ENCODE data around the gene WDR44. TPM values are rescaled to one million over a fixed set of nuclear protein-coding genes. Genes with fewer than 3 reads are reported as not detected.
"Not testable (repeated sequence)": the region's sequence is repeated elsewhere in the genome, so short reads cannot be mapped to it uniquely, and the experiment has no call there.

Gene WDR44
- total RNA-seq, 2 donors from 2014 or later: 26.3 to 36.3 TPM

GRCh38 chrX:118484216-118484903, 138.5 kb downstream of the WDR44 start:
- TF ChIP-seq CTCF (conservative IDR thresholded peaks at IDR 0.05): no peak
- Histone ChIP-seq H3K27me3 (ENCODE audit: control insufficient read depth, insufficient read depth, low read length, poor library complexity, severe bottlenecking) (no peaks in the 10 kb centered on the region), H3K4me3 (ENCODE audit: low read length) (no peak overlapping the region), H3K9ac (ENCODE audit: extremely low read depth, low read length, poor library complexity, severe bottlenecking) (no peak overlapping the region), H3K36me3 (ENCODE audit: control insufficient read depth, insufficient read depth, low read length) (no peaks in the 10 kb centered on the region), H3K4me1 (ENCODE audit: control insufficient read depth, insufficient read depth, low read length) (no peaks in the 10 kb centered on the region), H3K27ac (ENCODE audit: low read depth, low read length) (no peak overlapping the region), H3K9me3 (ENCODE audit: control insufficient read depth, low read length) (no peaks in the 10 kb centered on the region)
- WGBS, 2 experiments (ENCODE audit: insufficient coverage in 1 of 2, insufficient read length in 1 of 2): 94% methylated on average over 7 of the region's 9 CpGs; no CpG with 5 or more reads in 1 of the 2 experiments
- Mint-ChIP-seq H3K4me1 (no peaks in the 10 kb centered on the region), H3K4me3 (no peak overlapping the region), H3K9me3 (peaks cover 35% of the 10 kb centered on the region), H3K27me3 (ENCODE audit: insufficient read depth) (no peaks in the 10 kb centered on the region), H3K27ac (no peak overlapping the region), H3K36me3 (ENCODE audit: low read depth) (no peaks in the 10 kb centered on the region)
- no peak for DNase-seq

- H3K27ac ChIP-seq (ENCODE audit: low read depth, low read length); H3K4me3 Mint-ChIP-seq; H3K27me3 Mint-ChIP-seq (ENCODE audit: insufficient read depth); H3K27ac Mint-ChIP-seq; H3K9ac ChIP-seq (ENCODE audit: extremely low read depth, low read length, poor library complexity, severe bottlenecking); DNase-seq; H3K4me1 ChIP-seq (ENCODE audit: control insufficient read depth, insufficient read depth, low read length); H3K4me1 Mint-ChIP-seq; H3K9me3 ChIP-seq (ENCODE audit: control insufficient read depth, low read length); H3K36me3 Mint-ChIP-seq (ENCODE audit: low read depth); H3K36me3 ChIP-seq (ENCODE audit: control insufficient read depth, insufficient read depth, low read length); H3K4me3 ChIP-seq (ENCODE audit: low read length); H3K27me3 ChIP-seq (ENCODE audit: control insufficient read depth, insufficient read depth, low read length, poor library complexity, severe bottlenecking): not testable (repeated sequence)
- peaks cover 34% of the 10 kb centered on the region for H3K9me3 Mint-ChIP-seq
- 89% methylated on average over 1 of the region's 1 CpG; no CpG with 5 or more reads in 1 of the 2 experiments for WGBS, 2 experiments (ENCODE audit: insufficient coverage in 1 of 2, insufficient read length in 1 of 2)
Observed at GRCh38 chrX:118486693-118487092, 140.8 kb downstream of the WDR44 start.

- no peak overlapping the region for H3K4me3 Mint-ChIP-seq
- Histone ChIP-seq H3K4me3 (ENCODE audit: low read length) (no peak overlapping the region), H3K9ac (ENCODE audit: extremely low read depth, low read length, poor library complexity, severe bottlenecking) (no peak overlapping the region), H3K36me3 (ENCODE audit: control insufficient read depth, insufficient read depth, low read length) (no peaks in the 10 kb centered on the region), H3K27ac (ENCODE audit: low read depth, low read length) (no peak overlapping the region), H3K27me3 (ENCODE audit: control insufficient read depth, insufficient read depth, low read length, poor library complexity, severe bottlenecking) (peaks cover 17% of the 10 kb centered on the region), H3K9me3 (ENCODE audit: control insufficient read depth, low read length) (no peaks in the 10 kb centered on the region), H3K4me1 (ENCODE audit: control insufficient read depth, insufficient read depth, low read length) (no peaks in the 10 kb centered on the region)
- H3K27me3 Mint-ChIP-seq (ENCODE audit: insufficient read depth): peaks cover 32% of the 10 kb centered on the region
- no peaks in the 10 kb centered on the region for H3K36me3 Mint-ChIP-seq (ENCODE audit: low read depth)
- H3K4me1 Mint-ChIP-seq: peaks cover 4% of the 10 kb centered on the region
- DNase-seq: no peak
- H3K27ac Mint-ChIP-seq: no peak overlapping the region
- peaks cover 41% of the 10 kb centered on the region for H3K9me3 Mint-ChIP-seq
- no peak for TF ChIP-seq CTCF (conservative IDR thresholded peaks at IDR 0.05)
- 83 to 90% methylated on average over 2 to 3 of the region's 3 CpGs for WGBS, 2 experiments (ENCODE audit: insufficient coverage in 1 of 2, insufficient read length in 1 of 2)
Observed at GRCh38 chrX:118493016-118493415, 147.1 kb downstream of the WDR44 start.

All from endodermal cell (in vitro differentiated cells).